Measurements from ENCODE around the gene GPC5.
"Not testable (repeated sequence)": the region's sequence is repeated elsewhere in the genome, so short reads cannot be mapped to it uniquely, and the experiment has no call there.

GPC5 gene

GRCh38 chr13:92429231-92429630 is 1030.8 kb downstream of the GPC5 start:
- DNase-seq, result no peak

- no peak for DNase-seq
These were observed 1035.0 kb downstream of the GPC5 start for GRCh38 chr13:92433386-92433785.

- DNase-seq, result no peak
These were observed 1035.5 kb downstream of the GPC5 start for GRCh38 chr13:92433963-92434362.

GRCh38 chr13:92436924-92437323 is 1038.5 kb downstream of the GPC5 start:
- no peak for DNase-seq

- no peak for DNase-seq
These were observed 1045.8 kb downstream of the GPC5 start for GRCh38 chr13:92444244-92444643.

- DNase-seq, result no peak
These were observed 1052.6 kb downstream of the GPC5 start for GRCh38 chr13:92451060-92451459.

- no peak for DNase-seq
These were observed 1054.4 kb downstream of the GPC5 start for GRCh38 chr13:92452840-92453239.

- no peak for DNase-seq
These were observed 1060.9 kb downstream of the GPC5 start for GRCh38 chr13:92459306-92459705.

GRCh38 chr13:92460479-92460878 is 1062.1 kb downstream of the GPC5 start:
- DNase-seq, result no peak

GRCh38 chr13:92461402-92461801 is 1063.0 kb downstream of the GPC5 start:
- no peak for DNase-seq

GRCh38 chr13:92461831-92462230 is 1063.4 kb downstream of the GPC5 start:
- no peak for DNase-seq

- no peak for DNase-seq
These were observed 1064.7 kb downstream of the GPC5 start for GRCh38 chr13:92463134-92463533.

GRCh38 chr13:92473765-92474475 is 1075.5 kb downstream of the GPC5 start:
- no peak for DNase-seq

- no peak for DNase-seq
These were observed 1082.0 kb downstream of the GPC5 start for GRCh38 chr13:92480387-92480786.

- not testable (repeated sequence) for DNase-seq
These were observed 1084.4 kb downstream of the GPC5 start for GRCh38 chr13:92482790-92483189.

- no peak for DNase-seq
These were observed 1085.5 kb downstream of the GPC5 start for GRCh38 chr13:92483894-92484293.

GRCh38 chr13:92487238-92487637 is 1088.8 kb downstream of the GPC5 start:
- no peak for DNase-seq

- DNase-seq, result no peak
These were observed 1089.9 kb downstream of the GPC5 start for GRCh38 chr13:92488249-92488852.

- no peak for DNase-seq
These were observed 1093.4 kb downstream of the GPC5 start for GRCh38 chr13:92491839-92492238.

GRCh38 chr13:92494915-92495314 is 1096.5 kb downstream of the GPC5 start:
- no peak for DNase-seq

GRCh38 chr13:92500192-92500591 is 1101.8 kb downstream of the GPC5 start:
- no peak for DNase-seq

GRCh38 chr13:92510416-92510815 is 1112.0 kb downstream of the GPC5 start:
- DNase-seq, result no peak

GRCh38 chr13:92512852-92513251 is 1114.4 kb downstream of the GPC5 start:
- no peak for DNase-seq

GRCh38 chr13:92513672-92514071 is 1115.3 kb downstream of the GPC5 start:
- no peak for DNase-seq
